Left ventricle myocardium inferior (tissue), 1 donor: ENCODE results near the gene KCNN3. TPM values are rescaled to one million over a fixed set of nuclear protein-coding genes. Genes with fewer than 3 reads are reported as not detected.
A peak's percentile ranks its signal among the peaks of the same experiment; 100 is the strongest.
"Not testable (repeated sequence)": the region's sequence is repeated elsewhere in the genome, so short reads cannot be mapped to it uniquely, and the experiment has no call there.

Experiments
- DNase-seq: peaks from one replicate; pipeline ENCODE4 v3.0.0-alpha.2; 2020
- H3K27ac ChIP-seq: fragments of 200-600 bp; replicated peaks from 2 replicates; pipeline ENCODE4 v1.8.0; 2021
- H3K27me3 ChIP-seq: fragments of 200-600 bp; 2 replicates; pipeline ENCODE4 v1.8.0; 2021; ENCODE audit warnings: low read depth
- H3K36me3 ChIP-seq: fragments of 200-600 bp; 2 replicates; pipeline ENCODE4 v1.8.0; 2021
- H3K4me1 ChIP-seq: fragments of 200-600 bp; 2 replicates; pipeline ENCODE4 v1.8.0; 2021
- H3K4me3 ChIP-seq: fragments of 200-600 bp; 2 replicates; pipeline ENCODE4 v1.8.0; 2021; ENCODE audit warnings: mild to moderate bottlenecking, moderate library complexity
- H3K9me3 ChIP-seq: fragments of 200-600 bp; replicated peaks from 2 replicates; pipeline ENCODE4 v1.8.0; 2021
- CTCF ChIP-seq: fragments of 200-600 bp; IDR thresholded peaks from 2 replicates; pipeline ENCODE4 v1.8.0; 2021; ENCODE audit warnings: antibody characterized with exemption, mild to moderate bottlenecking, borderline replicate concordance
- intact Hi-C: fragments of 100-400 bp; cut with micrococcal nuclease; formaldehyde crosslinking; loops from one replicate; pipeline ENCODE4 v1.11.0; 2022
- total RNA-seq: library from RNA; stranded (reverse); fragmentation: NEBNext Ultra II Directional; extraction: Animal tissue kit (Norgen Biotek cat#: 25700); gene quantifications from one replicate; pipeline ENCODE4 v1.2.1, GENCODE V29; 2021
- donor health status: DM: no; HTN: yes; CAD: no; lungs with severe emphysema.

The KCNN3 gene
- total RNA-seq, 1 donor from 2014 or later = 4.8 TPM

- intact Hi-C loops = no loop called here
- peaks cover 9% of the 10 kb centered on the region for H3K9me3 ChIP-seq
- DNase-seq = no peak
- H3K4me1 ChIP-seq = peaks cover 28% of the 10 kb centered on the region
- no peaks in the 10 kb centered on the region for H3K27me3 ChIP-seq
- TF ChIP-seq CTCF = no peak
- H3K27ac ChIP-seq = no peak overlapping the region
- no peaks in the 10 kb centered on the region for H3K36me3 ChIP-seq
- H3K4me3 ChIP-seq = no peak overlapping the region
Measured at GRCh38 chr1:154908937-154909336, 38.9 kb upstream of the KCNN3 start.

GRCh38 chr1:154908129-154908528 is 38.0 kb upstream of the KCNN3 start:
- H3K9me3 ChIP-seq, H3K4me3 ChIP-seq, H3K36me3 ChIP-seq, H3K27ac ChIP-seq, H3K27me3 ChIP-seq, DNase-seq, intact Hi-C loops: not testable (repeated sequence)
- H3K4me1 ChIP-seq = peaks cover 20% of the 10 kb centered on the region

GRCh38 chr1:154906621-154907081 is 36.6 kb upstream of the KCNN3 start:
- Histone ChIP-seq H3K27me3 (no peaks in the 10 kb centered on the region), H3K4me1 (peaks cover 5% of the 10 kb centered on the region), H3K4me3 (no peak overlapping the region), H3K27ac (no peak overlapping the region), H3K9me3 (peaks cover 9% of the 10 kb centered on the region), H3K36me3 (no peaks in the 10 kb centered on the region)
- DNase-seq = no peak
- intact Hi-C loops = no loop called here
- peak; percentile 70 for TF ChIP-seq CTCF

- Histone ChIP-seq H3K36me3 (no peaks in the 10 kb centered on the region), H3K27ac (no peak overlapping the region), H3K9me3 (no peaks in the 10 kb centered on the region), H3K27me3 (no peaks in the 10 kb centered on the region), H3K4me3 (no peak overlapping the region), H3K4me1 (no peaks in the 10 kb centered on the region)
- no peak for DNase-seq
- TF ChIP-seq CTCF = no peak
- intact Hi-C loops = no loop called here
Measured at GRCh38 chr1:154902938-154903566, 33.0 kb upstream of the KCNN3 start.

- H3K4me1 ChIP-seq = no peaks in the 10 kb centered on the region
- DNase-seq = no peak
- no peak overlapping the region for H3K27ac ChIP-seq
- H3K9me3 ChIP-seq = no peaks in the 10 kb centered on the region
- H3K27me3 ChIP-seq = no peaks in the 10 kb centered on the region
- no peak for TF ChIP-seq CTCF
- intact Hi-C loops = no loop called here
- no peak overlapping the region for H3K4me3 ChIP-seq
- no peaks in the 10 kb centered on the region for H3K36me3 ChIP-seq
Measured at GRCh38 chr1:154901591-154901990, 31.5 kb upstream of the KCNN3 start.

- DNase-seq = no peak
- H3K4me1 ChIP-seq = no peaks in the 10 kb centered on the region
- no peaks in the 10 kb centered on the region for H3K9me3 ChIP-seq
- no peak overlapping the region for H3K27ac ChIP-seq
- H3K27me3 ChIP-seq = no peaks in the 10 kb centered on the region
- intact Hi-C loops = no loop called here
- H3K4me3 ChIP-seq = no peak overlapping the region
- H3K36me3 ChIP-seq = no peaks in the 10 kb centered on the region
- TF ChIP-seq CTCF = no peak
Measured at GRCh38 chr1:154899041-154899440, 29.0 kb upstream of the KCNN3 start.
